HG03432 (cell line): Measurements from ENCODE around the gene JAK1.
"Not testable (repeated sequence)": the region's sequence is repeated elsewhere in the genome, so short reads cannot be mapped to it uniquely, and the experiment has no call there.

Source experiments
- ATAC-seq: cut with Tn5 transposase; IDR thresholded peaks from one replicate; pipeline ENCODE4 v1.9.1; 2021; ENCODE audit warnings: mild to moderate bottlenecking, moderate library complexity; ENCODE audit not compliant: unreplicated experiment

Gene JAK1

DNA sequence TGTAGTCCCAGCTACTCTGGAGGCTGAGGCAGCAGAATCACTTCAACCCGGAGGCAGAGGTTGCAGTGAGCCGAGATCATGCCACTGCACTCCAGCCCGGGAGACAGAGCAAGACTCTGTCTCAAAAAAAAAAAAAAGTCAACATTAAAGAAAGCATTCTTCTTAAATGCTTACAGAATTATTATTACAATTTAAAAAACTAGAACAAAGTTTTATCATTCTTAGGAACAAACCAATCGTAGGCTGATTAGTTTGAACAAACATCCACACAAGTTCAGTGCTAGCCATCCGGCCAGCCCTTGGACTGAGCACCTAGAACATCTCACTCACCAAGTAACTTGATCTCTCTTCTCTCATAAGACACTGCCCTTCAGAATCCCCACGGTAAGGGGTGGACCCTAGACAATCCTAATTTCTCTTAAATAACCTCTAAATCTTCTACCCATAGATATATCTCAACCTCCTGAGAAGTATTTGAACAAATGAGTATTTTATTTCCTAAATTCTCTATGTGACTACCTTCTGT lies 16.0 kb downstream of the JAK1 start:
- ATAC-seq: no peak

- ATAC-seq: no peak
Measured at GRCh38 chr1:64948905-64949833, 17.2 kb downstream of the JAK1 start.

DNA sequence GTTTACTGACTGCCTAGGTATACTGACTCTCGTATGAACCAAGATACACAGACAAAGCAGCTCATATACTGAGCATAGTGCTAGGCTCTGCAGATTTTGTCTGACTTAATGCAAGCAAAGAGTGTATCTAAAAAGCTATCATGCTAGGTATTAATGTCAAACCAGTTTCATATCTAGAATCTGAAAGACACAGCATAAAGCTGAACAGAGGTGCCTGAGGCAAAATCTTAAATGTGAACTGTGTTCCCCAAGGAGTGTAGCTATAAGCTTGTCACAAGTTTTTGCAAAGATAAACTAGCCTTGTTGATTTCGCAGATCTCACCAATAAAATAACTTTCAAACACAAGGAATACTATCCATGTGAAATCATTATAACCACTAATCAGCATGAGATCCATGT lies 18.1 kb downstream of the JAK1 start:
- ATAC-seq: no peak

- no peak for ATAC-seq
Measured at GRCh38 chr1:64946916-64947315, 19.4 kb downstream of the JAK1 start.

DNA sequence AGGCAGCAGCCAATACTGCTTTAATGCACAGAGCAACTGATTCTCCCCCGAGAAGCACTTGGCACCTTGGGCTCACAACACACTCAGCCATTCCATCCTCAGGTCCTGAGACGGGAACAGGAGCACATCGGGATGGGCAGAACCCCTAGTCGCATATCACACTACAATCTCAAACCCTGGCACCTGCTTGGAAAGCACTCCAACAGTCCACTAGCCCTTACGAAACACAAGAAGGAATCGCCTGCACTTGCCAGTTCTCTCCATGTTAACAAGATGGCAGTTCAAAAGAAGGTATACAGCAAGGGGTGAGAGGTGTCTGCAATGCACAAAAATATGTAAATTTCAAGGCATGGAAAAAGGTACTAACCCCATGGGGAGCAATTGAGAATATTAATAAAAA lies 21.4 kb downstream of the JAK1 start:
- no peak for ATAC-seq

DNA sequence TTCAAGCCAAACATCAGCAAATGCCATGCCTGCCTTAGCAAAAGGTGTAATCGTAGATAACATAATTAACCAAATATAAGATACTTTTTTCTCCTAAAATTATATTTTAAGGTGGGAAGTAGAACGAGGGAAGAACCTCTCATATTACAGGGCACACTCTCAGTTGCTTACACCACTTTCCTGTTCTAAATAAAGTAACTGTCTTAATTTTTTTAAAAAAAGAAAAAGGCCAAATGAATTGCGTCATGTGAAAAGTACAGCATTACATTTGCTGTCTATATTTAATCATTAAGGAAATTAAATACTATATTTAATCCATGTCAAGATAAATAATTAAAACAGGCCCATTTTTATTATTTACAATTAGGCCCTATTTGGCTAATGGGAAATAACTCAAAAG lies 23.7 kb downstream of the JAK1 start:
- ATAC-seq: no peak

DNA sequence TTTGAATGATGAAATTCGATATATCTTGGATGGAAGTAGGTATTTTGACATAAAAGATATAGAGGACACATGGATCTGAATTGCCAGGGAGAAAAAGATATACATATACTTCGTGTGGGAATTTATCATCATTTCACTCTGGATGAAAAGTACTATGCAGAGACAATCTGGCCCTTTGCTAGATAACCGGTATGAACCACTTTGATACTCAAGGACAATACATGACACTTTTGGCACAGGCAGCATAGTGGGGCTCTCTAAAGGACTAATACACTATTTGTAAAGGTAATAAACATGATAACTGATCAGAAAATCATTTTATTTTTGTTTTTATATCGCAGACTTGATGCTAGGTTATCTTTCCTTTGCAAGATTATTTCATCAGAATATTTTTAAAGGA lies 24.2 kb downstream of the JAK1 start:
- ATAC-seq: no peak

DNA sequence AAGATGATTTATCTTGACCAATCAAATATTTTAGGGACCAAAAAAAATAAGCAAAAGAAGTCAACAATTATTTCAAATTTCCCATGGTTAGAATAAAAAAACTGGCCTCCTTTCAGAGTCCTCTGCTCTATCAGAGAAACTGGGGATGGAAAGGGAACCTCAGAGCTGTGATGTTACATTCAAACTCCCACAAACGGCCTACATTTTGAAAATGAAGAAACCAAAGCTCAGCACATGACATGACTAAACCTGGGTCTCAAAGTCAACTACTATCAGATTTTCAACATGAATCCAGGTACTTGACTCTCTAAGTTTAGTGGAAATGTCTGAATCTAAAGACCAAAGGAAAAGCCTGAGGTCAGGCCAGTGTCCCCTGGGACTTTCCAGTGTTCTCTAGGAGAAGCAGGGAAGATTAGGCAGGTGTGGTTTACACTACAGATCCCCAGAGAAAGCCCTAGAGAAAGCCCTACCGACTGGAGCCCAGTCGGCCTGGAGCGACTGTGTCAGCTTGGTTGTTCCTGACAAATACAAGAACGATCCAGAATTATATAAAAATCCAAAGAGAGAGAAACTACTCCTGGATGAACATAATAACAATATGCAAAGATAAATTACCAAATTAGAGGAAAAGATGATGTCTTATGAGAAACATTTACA lies 24.8 kb downstream of the JAK1 start:
- ATAC-seq: no peak

DNA sequence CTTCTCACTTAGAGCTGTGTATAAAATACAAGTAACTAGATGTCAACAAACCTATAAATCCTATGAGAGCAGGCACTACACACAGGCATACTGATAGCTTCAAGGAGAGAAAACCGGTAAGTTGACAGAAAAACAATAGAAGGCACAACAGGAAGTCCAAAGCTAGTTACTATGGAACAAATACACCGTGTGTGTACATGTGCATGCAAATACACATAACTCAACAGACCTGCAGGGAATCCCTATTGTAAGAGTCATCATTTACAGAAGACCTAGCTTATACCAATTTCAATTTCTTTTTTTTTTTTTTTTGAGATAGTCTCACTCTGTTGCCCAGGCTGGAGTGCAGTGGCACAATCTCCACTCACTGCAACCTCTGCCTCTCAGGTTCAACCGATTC lies 26.3 kb downstream of the JAK1 start:
- no peak for ATAC-seq

- no peak for ATAC-seq
Measured at GRCh38 chr1:64938991-64939390, 27.4 kb downstream of the JAK1 start.

- no peak for ATAC-seq
Measured at GRCh38 chr1:64936956-64937355, 29.4 kb downstream of the JAK1 start.

- no peak for ATAC-seq
Measured at GRCh38 chr1:64935551-64936155, 30.7 kb downstream of the JAK1 start.

GRCh38 chr1:64934878-64935275 lies 31.5 kb downstream of the JAK1 start:
- no peak for ATAC-seq

GRCh38 chr1:64934115-64934877 lies 32.1 kb downstream of the JAK1 start:
- no peak for ATAC-seq

- no peak for ATAC-seq
Measured at GRCh38 chr1:64933296-64934070, 32.9 kb downstream of the JAK1 start.

DNA sequence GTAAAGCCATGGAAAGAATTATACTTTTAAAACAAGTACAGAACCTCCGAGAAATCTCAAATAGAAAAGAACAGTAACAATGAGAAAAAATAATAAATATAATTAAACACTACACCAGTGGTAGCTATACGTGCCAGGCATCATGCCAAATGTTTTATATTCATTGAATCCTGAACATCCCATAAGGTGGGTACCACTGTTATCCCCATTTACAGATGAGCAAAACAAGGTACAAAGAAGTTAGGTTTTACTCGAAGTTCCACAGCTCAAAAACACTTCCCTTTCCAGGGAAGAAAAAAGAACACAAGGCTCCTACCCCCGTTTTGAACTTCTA lies 33.4 kb downstream of the JAK1 start:
- ATAC-seq: no peak

GRCh38 chr1:64930640-64931039 lies 35.7 kb downstream of the JAK1 start:
- not testable (repeated sequence) for ATAC-seq

DNA sequence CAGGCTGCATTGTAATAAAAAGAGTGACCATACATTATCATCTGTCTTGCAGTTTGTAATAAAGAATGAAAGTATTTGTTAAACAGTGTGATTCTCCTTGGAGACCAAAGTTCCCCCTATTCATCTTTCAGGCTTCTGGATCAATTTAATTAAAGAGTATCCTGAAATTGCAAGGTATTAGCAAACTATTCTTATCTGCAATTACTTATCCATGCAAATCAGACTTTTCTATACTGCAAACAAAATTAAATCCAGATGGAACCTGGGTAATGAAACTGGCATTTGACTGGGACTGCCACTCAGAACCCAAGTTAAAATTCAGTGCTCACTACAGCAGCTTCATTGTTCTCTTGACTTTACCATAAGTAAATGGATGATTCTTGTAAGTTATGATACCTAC lies 37.1 kb downstream of the JAK1 start:
- no peak for ATAC-seq

- no peak for ATAC-seq
Measured at GRCh38 chr1:64928325-64928724, 38.0 kb downstream of the JAK1 start.

DNA sequence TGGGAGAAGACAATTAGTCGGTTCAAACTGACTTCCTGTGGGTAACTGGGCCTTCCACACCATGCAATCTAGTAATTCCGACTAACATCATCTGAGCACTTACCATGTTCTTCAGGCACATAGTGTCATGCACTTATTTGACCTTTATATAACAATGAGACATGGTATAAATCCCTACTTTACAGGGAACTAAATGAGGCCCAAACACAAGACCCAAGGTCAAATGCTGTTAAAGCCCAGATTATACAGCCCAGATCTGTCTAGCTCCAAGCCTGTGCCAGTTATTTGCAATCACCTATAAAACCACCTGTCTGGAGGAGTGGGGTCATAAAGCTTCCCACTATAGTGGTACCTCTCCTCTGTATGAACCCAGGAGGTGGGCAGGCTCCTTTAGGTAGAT lies 40.8 kb downstream of the JAK1 start:
- ATAC-seq: no peak
